ENCODE results near the gene RREB1.

The RREB1 gene

DNA sequence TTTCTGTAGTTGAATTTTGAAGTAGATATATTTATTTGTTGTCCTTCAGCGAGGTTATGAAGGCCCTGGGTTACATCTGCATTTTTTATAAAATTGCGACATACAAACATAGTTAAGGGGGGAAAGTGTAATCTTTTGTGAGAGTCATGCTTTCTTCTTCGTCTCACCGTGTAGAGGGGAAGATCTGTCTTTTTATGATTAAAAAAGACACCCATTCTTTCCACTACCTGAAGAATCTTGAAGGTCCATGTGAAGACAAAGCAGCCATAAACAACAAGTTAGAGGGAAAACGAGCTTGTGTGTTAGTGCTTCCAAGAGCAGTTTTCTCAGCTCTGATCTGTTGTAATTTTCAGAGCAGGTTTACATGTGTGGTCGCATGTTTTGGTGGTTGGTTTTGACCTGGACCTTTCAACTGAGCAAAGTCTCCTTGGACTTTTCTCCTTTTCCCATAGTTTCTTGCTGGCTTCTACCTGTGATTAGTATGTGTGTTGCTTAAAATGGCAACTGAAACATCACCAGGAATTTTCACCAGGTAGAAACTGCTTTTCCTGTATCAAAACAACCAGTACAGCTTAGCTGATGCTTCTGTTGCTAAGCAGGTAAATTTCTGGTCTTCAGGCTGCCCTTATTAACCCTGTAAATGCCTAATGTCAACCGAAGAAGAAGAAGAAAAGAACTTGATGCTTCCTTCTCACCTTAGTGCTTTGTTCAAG, 37.3 kb downstream of the RREB1 start:
- H3K9ac ChIP-seq (ENCODE audit: low read depth, low read length): no peak overlapping the region
- no peak for ATAC-seq (ENCODE audit: insufficient read depth, low read depth)
- H3K4me2 ChIP-seq (ENCODE audit: insufficient read depth, low read length): no peak overlapping the region
- no peak overlapping the region for H3K4me3 ChIP-seq (ENCODE audit: low read depth in 1 of 2, low read length in 2 of 2)
- no peak for TF ChIP-seq EZH2 (IDR thresholded peaks at IDR 0.05; ENCODE audit: borderline replicate concordance, low read depth, low read length, severe bottlenecking)
- TF ChIP-seq, protein P1, sequence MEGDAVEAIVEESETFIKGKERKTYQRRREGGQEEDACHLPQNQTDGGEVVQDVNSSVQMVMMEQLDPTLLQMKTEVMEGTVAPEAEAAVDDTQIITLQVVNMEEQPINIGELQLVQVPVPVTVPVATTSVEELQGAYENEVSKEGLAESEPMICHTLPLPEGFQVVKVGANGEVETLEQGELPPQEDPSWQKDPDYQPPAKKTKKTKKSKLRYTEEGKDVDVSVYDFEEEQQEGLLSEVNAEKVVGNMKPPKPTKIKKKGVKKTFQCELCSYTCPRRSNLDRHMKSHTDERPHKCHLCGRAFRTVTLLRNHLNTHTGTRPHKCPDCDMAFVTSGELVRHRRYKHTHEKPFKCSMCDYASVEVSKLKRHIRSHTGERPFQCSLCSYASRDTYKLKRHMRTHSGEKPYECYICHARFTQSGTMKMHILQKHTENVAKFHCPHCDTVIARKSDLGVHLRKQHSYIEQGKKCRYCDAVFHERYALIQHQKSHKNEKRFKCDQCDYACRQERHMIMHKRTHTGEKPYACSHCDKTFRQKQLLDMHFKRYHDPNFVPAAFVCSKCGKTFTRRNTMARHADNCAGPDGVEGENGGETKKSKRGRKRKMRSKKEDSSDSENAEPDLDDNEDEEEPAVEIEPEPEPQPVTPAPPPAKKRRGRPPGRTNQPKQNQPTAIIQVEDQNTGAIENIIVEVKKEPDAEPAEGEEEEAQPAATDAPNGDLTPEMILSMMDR (IDR thresholded peaks at IDR 0.05; ENCODE audit: borderline replicate concordance, extremely low read depth, low read length, poor library complexity, severe bottlenecking): no peak
- H3K36me3 ChIP-seq (ENCODE audit: insufficient read depth, low read length): no peaks in the 10 kb centered on the region
- H4K20me1 ChIP-seq (ENCODE audit: insufficient read depth, low read length): peaks cover 75% of the 10 kb centered on the region
- H3K4me1 ChIP-seq (ENCODE audit: insufficient read depth, low read length): peaks cover 41% of the 10 kb centered on the region
- no peak overlapping the region for H3K27ac ChIP-seq (ENCODE audit: low read length)
- no peaks in the 10 kb centered on the region for H3K27me3 ChIP-seq (ENCODE audit: insufficient read depth, low read length, poor library complexity)
- no peak for DNase-seq
- no peak overlapping the region for H2AFZ ChIP-seq (ENCODE audit: low read depth, low read length)
- peaks cover 97% of the 10 kb centered on the region for H3K79me2 ChIP-seq (ENCODE audit: insufficient read depth, low read length)
- no peaks in the 10 kb centered on the region for H3K9me3 ChIP-seq (ENCODE audit: insufficient read depth, low read length, severe bottlenecking)

DNA sequence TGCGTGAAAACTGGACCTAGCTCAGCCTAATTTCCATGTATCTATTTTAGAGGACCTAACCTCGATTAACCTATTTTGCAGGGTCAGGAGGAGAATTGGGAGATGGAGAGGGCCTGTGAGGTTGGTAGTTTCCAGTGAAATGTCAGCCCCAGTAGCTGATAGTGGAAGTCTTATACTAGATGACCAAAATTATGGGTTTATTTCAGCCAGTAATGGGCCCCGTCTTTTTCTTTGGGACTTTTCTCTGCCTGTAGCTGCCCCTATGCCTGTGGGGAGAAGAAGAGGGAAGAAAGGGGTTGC, 37.8 kb downstream of the RREB1 start:
- Histone ChIP-seq H3K79me2 (ENCODE audit: insufficient read depth, low read length) (peaks cover 97% of the 10 kb centered on the region), H3K9me3 (ENCODE audit: insufficient read depth, low read length, severe bottlenecking) (no peaks in the 10 kb centered on the region), H3K4me2 (ENCODE audit: insufficient read depth, low read length) (peak overlapping the region; percentile 27; the same call in 1 of the 2 replicates), H3K9ac (ENCODE audit: low read depth, low read length) (0 out of 2 replicates have a peak overlapping the region, but pooled peaks have one; percentile 27), H3K27ac (ENCODE audit: low read length) (peak overlapping the region; percentile 64; the same call in 1 of the 2 replicates), H2AFZ (ENCODE audit: low read depth, low read length) (no peak overlapping the region), H3K4me1 (ENCODE audit: insufficient read depth, low read length) (peaks cover 35% of the 10 kb centered on the region), H3K4me3 (ENCODE audit: low read depth in 1 of 2, low read length in 2 of 2) (no peak overlapping the region), H4K20me1 (ENCODE audit: insufficient read depth, low read length) (peaks cover 75% of the 10 kb centered on the region), H3K36me3 (ENCODE audit: insufficient read depth, low read length) (no peaks in the 10 kb centered on the region), H3K27me3 (ENCODE audit: insufficient read depth, low read length, poor library complexity) (no peaks in the 10 kb centered on the region)
- ATAC-seq (ENCODE audit: insufficient read depth, low read depth) (no peak), DNase-seq (no peak)
- TF ChIP-seq, protein P1 (IDR thresholded peaks at IDR 0.05; ENCODE audit: borderline replicate concordance, extremely low read depth, low read length, poor library complexity, severe bottlenecking): no peak
- TF ChIP-seq EZH2 (IDR thresholded peaks at IDR 0.05; ENCODE audit: borderline replicate concordance, low read depth, low read length, severe bottlenecking): no peak

DNA sequence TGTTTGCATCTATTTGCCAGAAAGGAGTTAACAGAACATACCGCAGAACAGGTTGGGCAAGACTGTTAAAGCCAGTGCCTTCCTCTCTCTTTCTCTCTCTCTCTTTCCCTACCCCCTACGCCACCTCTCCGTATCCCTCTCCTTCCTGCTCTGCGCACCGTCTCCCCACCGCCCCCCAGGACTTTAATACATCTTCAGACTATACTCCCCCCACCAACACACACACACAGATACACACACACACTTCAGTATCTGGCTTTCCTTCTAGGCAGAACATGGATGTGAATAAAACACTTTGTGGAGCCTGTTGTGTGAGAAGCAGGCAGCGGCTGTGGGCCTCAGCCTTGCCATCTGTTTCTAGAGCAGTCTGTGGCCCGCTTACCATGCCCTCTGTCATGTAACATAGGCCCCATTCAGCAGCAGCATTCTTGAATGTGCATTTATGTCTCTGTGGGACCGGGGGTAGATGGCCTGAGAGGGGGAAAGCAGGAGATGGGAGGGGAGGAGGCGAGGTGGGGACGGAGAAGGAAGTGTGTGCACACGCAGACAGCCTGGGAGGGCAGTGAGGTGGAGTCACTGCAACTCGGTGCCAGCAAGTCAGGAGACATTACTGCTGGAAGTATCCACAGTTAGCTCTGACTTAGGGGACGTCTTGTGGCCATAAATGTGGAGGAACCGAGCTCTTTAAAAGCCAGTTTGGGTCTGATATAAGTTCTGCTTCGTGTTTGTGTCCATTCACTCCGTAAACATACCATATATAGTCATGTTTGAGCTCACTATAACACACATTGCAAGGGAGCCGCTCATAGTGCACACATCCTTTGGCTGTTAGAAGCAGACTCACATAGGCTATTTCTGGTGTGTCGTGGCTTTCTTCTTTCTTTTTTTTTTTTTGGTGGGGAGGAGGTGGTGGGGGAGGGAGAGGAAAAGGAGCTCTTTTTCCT, 38.4 kb downstream of the RREB1 start:
- ATAC-seq (ENCODE audit: insufficient read depth, low read depth): peak; percentile 82
- H3K9ac ChIP-seq (ENCODE audit: low read depth, low read length): peak overlapping the region; percentile 27; the same call in 1 of the 2 replicates
- no peaks in the 10 kb centered on the region for H3K9me3 ChIP-seq (ENCODE audit: insufficient read depth, low read length, severe bottlenecking)
- peaks cover 77% of the 10 kb centered on the region for H4K20me1 ChIP-seq (ENCODE audit: insufficient read depth, low read length)
- 0 out of 4 replicates have a peak overlapping the region, but pooled peaks of 1 of the 2 experiments have one; percentile 11 for H3K4me3 ChIP-seq (ENCODE audit: low read depth in 1 of 2, low read length in 2 of 2)
- peaks cover 98% of the 10 kb centered on the region for H3K79me2 ChIP-seq (ENCODE audit: insufficient read depth, low read length)
- TF ChIP-seq EZH2 (IDR thresholded peaks at IDR 0.05; ENCODE audit: borderline replicate concordance, low read depth, low read length, severe bottlenecking): no peak
- TF ChIP-seq, protein P1 (IDR thresholded peaks at IDR 0.05; ENCODE audit: borderline replicate concordance, extremely low read depth, low read length, poor library complexity, severe bottlenecking): no peak
- peak; percentile 33 for DNase-seq
- no peaks in the 10 kb centered on the region for H3K36me3 ChIP-seq (ENCODE audit: insufficient read depth, low read length)
- peak overlapping the region; percentile 27; the same call in 1 of the 2 replicates for H3K4me2 ChIP-seq (ENCODE audit: insufficient read depth, low read length)
- H3K27me3 ChIP-seq (ENCODE audit: insufficient read depth, low read length, poor library complexity): no peaks in the 10 kb centered on the region
- H2AFZ ChIP-seq (ENCODE audit: low read depth, low read length): no peak overlapping the region
- H3K4me1 ChIP-seq (ENCODE audit: insufficient read depth, low read length): peaks cover 31% of the 10 kb centered on the region
- peak overlapping the region; percentile 64 for H3K27ac ChIP-seq (ENCODE audit: low read length)
